NCI-H1417 (cell line): ENCODE measurements around the gene RNU5B-1.

ENCODE experiments used
- DNase-seq, 3 experiments: peaks; one replicate each; lab custom pipeline; 2025; lab: John Stamatoyannopoulos, UW

Gene RNU5B-1

DNA sequence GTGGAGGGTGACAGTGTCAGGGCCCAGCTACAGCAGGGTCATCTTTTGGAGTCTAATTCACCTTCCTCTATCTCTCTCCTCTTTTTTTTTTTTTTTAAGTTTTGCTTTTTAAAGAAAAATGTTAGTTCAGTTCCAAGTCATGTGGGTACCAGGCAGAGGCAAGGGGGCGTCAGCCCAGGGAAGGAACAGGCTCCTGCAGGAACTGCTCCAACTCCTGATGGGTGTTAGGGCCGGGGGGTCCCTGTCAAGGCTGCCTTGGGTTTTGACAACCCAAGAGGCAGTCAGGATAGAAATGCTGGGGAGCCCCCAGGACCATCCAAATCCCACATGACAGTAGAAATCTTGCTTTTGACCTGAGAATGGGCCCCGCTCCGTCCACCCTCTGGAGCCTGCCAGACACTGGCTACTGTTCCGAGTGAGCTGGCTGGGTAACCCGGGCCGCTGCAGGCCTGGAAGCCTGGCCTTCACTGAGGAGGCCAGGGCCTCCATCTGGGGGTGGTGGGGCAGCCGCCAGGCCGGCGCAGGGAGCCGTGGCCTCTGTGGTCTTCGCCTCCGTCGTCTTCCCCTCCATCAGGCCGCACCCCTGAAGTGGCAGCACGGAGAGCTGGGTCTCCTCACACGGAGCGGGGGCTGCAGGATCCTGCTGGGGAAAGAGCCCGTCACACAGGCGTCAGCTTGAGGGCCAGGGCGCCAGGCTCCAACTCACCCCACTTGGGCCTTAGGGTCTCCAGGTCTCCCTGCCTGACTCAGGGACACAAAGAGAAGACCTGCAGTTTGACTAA lies 24.2 kb downstream of the RNU5B-1 start:
- no peak for DNase-seq

DNA sequence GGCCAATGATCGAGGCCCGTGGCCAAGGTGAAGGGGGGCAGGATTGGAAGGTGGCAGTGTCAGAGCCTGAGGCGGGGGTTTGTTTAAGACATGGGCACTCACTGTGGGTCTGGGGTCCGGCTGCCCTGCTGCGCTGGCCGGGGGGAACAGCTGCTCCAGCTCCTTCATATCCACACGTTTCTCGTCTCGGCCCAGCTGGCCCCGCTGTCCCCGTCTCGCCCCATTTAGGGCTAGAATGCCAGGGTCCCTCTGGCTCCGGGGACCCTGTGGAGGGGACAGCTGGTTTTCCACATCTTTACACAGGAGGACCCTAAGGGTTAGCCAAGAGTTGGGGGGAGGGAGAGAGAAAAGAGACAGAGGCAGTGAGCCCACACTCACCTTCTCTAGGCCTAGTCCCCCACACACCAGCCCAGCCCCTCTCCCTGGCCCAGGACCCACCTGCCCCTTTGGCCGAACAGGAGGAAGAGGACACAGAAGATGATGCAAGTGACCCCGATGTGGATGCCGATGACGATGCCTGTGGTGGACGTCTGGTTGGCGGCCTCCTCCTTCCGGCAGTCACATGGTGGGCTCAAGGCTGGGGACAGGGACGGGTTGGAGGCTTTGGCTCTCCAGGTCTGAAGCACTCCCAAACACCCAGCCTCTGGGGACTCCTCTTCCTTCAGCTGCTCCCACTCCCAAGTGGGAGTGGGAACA lies 25.0 kb downstream of the RNU5B-1 start:
- no peak for DNase-seq

DNA sequence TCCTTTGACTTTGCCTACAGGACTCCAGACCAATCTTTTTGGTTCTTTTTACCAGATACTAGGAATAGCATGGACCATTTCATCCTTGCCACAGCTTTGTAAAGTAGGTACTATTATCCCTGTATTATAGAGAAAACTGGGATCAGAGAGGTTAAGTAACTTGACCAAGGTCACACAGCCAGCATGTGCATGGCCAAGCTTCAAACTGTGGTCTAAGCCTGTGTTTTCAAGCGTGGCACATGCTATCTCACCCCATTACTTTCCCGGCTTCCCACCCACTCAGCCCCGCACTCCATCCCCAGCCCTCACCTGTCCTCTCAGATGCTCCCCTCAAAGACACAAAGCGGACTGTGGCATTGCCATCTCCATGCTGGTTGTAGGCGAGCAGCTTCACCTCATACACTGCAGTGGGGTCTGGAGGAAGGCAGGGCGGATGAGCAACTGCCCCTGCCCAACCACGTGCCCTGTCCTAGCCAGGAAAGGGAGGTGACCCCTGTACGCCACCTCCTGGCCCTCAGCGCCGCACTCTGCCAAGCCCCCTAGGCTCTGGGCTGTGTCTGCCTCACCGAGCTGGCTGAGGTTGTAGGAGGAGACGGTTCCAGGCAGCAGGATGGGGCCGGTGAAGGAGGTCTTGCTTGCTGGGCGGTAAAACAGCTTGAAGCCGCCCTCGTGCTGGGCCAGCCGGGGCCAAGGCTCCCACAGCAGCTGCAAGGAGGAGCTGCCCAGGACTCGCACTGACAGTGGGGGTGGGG lies 25.7 kb downstream of the RNU5B-1 start:
- no peak for DNase-seq

DNA sequence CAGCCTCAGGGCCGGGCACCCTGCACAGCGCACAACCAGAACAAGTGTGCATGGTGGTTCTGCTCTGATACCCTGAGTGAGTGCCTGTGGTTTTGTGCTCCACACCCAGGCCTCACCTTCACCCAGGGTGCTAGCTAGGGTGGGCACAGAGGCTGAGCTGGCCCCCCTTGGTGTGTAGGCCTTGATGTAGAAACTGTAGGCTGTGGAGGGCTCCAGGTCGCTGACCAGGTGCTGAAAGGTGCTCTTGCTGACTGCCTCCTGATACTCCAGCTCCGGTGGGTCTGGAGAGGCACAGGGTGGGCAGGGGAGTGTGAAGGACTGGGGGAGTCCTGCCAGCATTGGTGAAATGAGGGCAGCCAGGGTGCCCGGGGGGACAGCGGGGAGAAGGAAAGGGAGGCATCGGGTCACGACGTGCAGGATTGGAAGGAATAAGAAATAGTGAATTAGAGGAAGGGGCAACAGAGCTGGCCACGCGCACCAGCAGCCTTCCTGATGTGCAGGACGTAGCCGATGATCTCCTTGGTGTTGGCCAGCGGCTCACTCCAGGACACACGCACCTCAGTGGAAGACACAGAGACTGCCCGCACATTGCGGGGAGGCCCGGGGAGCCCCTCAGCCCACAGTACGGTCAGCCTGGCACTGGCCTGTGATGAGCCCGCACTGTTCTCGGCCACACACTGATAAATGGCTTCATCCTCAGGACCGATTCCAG lies 26.6 kb downstream of the RNU5B-1 start:
- DNase-seq = no peak

GRCh38 chr15:65331811-65332210 lies 27.3 kb downstream of the RNU5B-1 start:
- DNase-seq = peak in 2 of 3 experiments; percentile 37 to 55

- peak in 2 of 3 experiments; percentile 48 to 60 for DNase-seq
Observed at GRCh38 chr15:65332391-65333147, 28.1 kb downstream of the RNU5B-1 start.

GRCh38 chr15:65333148-65333820 lies 28.8 kb downstream of the RNU5B-1 start:
- DNase-seq = no peak

DNA sequence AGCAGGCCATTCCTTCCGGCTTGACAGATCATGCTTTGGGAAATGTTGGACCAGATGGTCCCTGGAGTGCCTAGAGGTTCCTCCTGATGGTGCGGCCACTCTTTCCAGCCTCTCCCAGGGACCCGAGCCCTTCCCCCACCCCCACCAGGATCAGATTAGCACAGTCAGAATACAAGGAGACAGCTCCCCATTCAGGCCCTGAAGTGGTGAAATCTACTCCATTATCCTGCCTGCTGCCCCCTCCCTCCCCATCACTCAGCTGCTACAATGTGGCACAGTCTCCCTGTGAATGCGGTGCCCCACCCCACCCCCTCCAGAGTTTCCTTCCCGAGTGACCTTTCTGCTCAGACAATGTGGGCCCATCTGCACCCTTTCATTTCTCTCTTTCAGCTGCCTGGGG lies 29.4 kb downstream of the RNU5B-1 start:
- no peak for DNase-seq

GRCh38 chr15:65334586-65335231 lies 30.2 kb downstream of the RNU5B-1 start:
- DNase-seq = peak; percentile 18 to 59 (median 40)

DNA sequence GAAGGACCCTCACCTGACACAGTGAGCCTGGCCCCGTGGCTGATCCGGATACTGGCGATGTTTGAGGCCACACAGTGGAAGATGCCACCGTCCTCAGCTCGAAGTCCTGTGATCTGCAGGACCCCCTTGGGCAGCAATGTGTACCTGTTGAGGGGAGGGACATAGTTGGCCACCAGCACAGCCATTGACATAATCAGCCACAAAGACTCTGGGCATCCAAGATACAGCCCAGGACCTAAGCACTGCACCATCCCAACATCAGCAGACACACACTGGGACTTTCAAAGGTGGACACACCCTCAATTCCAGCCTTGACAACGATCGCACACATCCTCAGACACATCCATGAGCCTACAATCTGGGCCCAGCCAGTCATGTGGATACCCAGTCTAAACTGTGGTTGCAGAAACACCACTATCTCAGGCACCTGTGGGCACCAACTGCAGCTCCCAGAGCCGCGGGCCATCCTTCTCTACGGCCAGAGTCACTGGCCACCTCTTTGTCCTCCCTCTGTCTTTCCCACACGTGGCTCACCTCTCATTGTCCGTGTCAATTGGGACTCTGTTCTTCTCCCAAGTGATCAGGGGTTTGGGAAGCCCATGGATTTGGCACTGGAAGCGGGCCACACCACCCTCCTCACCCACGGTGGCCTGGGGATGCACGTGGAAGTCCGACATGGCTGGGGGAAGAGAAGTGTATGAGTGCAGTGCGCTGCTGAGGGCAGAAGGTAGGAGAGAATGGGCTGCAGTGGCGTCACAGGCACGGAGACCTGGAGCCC lies 31.0 kb downstream of the RNU5B-1 start:
- DNase-seq = no peak

- peak; percentile 34 to 69 (median 62) for DNase-seq
Observed at GRCh38 chr15:65336493-65337435, 32.3 kb downstream of the RNU5B-1 start.

- DNase-seq = peak; percentile 56 to 67 (median 60)
Observed at GRCh38 chr15:65337436-65338070, 33.1 kb downstream of the RNU5B-1 start.

DNA sequence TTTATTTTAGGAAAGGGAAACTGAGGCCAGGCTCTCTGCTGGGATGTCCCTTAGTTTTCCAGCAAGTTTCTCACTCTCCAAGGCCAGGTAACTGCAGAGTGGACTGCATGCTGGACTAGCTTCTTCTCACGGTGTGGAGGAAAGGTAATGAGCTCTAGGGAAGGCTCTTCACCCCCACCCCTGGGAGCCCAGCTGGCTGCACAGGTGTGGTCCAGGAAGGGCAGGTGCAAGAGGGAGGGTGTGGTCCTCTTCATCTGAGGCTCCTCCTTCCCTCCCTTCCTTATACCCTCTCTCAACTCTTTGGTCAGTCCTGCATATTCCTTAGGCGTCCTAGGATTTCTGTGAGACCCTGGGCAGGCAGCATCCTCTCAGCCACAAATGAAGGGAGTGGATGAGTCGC lies 33.9 kb downstream of the RNU5B-1 start:
- DNase-seq = peak; percentile 46 to 70 (median 68)

GRCh38 chr15:65338823-65339222 lies 34.3 kb downstream of the RNU5B-1 start:
- DNase-seq = no peak

- no peak for DNase-seq
Observed at GRCh38 chr15:65339416-65339815, 34.9 kb downstream of the RNU5B-1 start.

DNA sequence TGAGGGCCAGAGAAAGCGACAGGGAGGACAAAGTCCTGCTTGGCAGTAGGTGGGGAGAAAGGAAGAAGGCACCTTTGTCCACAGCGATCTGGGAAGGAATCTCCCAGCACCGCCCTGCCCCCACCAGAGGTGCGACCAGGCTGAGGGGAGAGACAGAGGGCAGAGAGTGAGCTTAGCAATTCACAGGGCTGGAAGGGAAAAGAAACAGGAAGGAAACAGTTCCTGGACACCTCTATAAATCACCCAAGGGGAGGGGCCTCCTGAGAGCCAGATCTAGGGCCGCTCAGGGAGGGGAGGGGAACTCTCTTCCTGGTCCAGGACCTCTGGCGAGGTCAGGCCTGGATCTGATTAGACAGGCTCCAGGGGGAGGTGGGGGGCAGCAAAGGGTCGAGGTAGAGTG lies 35.4 kb downstream of the RNU5B-1 start:
- peak in 1 of 3 experiments; percentile 4 for DNase-seq

DNA sequence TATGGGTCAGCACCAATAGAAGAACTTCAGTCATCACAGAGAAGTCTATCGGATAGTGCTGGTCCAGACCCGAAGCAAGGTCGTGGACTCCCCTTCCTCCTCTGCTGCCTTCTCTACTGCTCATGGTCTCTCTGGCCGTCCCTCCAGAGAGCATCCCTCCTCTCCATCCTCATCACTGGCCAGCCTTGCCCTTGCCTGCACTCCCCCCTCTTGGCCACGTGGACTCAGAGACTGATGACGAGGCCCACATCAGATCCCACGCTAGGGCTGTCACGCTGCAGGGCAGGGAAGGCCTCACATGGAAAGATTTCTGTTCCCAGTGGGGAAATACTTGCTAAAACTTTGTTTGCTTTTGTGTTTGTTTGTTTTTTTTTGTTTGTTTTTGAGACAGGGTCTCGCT lies 38.0 kb downstream of the RNU5B-1 start:
- DNase-seq = no peak
